IPS-20b (cell line): ENCODE measurements around the gene F7.

Source experiments
- H3K27ac ChIP-seq: one replicate; pipeline ENCODE4 v1.5.1; 2013; ENCODE audit warnings: low read length
- H3K27me3 ChIP-seq: 2 replicates; pipeline ENCODE4 v1.6.1; 2013; ENCODE audit warnings: mild to moderate bottlenecking, low read length, inconsistent platforms; ENCODE audit not compliant: insufficient read depth
- H3K36me3 ChIP-seq: 2 replicates; pipeline ENCODE4 v1.6.1; 2013; ENCODE audit warnings: low read depth, mild to moderate bottlenecking, inconsistent platforms, low read length, moderate library complexity; ENCODE audit not compliant: insufficient read depth
- H3K4me1 ChIP-seq: 2 replicates; pipeline ENCODE4 v1.6.1; 2013; ENCODE audit warnings: mild to moderate bottlenecking, control low read depth, inconsistent platforms, low read length, moderate library complexity; ENCODE audit not compliant: insufficient read depth
- H3K4me3 ChIP-seq: 2 replicates; pipeline ENCODE4 v1.5.1; 2013; ENCODE audit warnings: mild to moderate bottlenecking, low read length, inconsistent platforms
- H3K9ac ChIP-seq: 2 replicates; pipeline ENCODE4 v1.6.1; 2013; ENCODE audit warnings: low read depth, mild to moderate bottlenecking, inconsistent platforms, low read length, moderate library complexity
- H3K9me3 ChIP-seq: 2 replicates; pipeline ENCODE4 v1.6.1; 2013; ENCODE audit warnings: mild to moderate bottlenecking, low read depth, low read length, inconsistent platforms; ENCODE audit not compliant: insufficient read depth

F7 gene

DNA sequence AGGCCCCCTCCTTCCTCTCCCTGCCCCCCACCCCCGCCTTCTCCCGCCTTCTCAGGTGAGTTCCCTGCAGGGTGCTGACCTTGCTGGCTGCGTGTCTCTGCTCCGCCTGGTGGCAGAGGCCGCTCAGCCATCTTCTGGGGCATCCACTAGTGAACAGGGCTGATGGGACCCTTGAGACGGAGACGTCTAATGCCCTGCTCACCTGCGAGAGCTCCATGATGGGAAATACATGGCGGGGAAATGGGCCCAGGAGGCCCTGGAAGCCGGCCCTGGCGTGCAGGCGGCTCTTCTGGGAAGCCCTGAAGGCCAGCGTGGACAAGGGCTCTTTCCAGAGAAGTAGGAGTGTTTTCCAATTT is 15.2 kb upstream of the F7 start:
- H3K27ac ChIP-seq, result no peak overlapping the region
- peaks cover 8% of the 10 kb centered on the region; the same call in 1 of the 2 replicates for H3K4me1 ChIP-seq
- H3K9ac ChIP-seq, result no peak overlapping the region

DNA sequence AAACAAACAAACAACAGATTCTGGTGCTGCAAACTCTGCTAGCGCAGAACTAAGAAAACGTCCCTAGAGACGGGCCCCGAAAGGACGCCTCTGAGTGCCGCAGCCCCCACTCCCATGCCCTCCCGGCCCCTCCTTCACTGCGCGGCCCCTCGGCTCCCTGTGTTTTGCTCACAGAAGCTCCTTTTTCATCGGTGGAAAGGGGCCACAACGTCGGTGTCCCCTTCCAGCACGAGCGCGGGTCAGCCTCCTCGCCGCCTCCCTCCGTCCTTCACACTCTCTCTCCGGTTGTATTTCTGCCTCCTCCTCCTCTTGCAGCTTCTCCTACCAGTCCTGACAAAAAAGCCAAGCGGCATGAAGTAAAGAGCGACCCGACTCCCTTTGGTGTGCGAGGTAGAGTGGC is 14.8 kb upstream of the F7 start:
- Histone ChIP-seq H3K9ac (no peak overlapping the region), H3K4me1 (peaks cover 8% of the 10 kb centered on the region; the same call in 1 of the 2 replicates), H3K27me3 (no peaks in the 10 kb centered on the region), H3K9me3 (no peaks in the 10 kb centered on the region), H3K4me3 (no peak overlapping the region), H3K36me3 (0 out of 2 replicates have a peak, but pooled peaks cover 5% of the 10 kb centered on the region), H3K27ac (no peak overlapping the region)

More for the DNA sequence above, 15.2 kb upstream of the F7 start:
- Histone ChIP-seq H3K4me3 (no peak overlapping the region), H3K36me3 (0 out of 2 replicates have a peak, but pooled peaks cover 5% of the 10 kb centered on the region), H3K9me3 (no peaks in the 10 kb centered on the region), H3K27me3 (no peaks in the 10 kb centered on the region)

DNA sequence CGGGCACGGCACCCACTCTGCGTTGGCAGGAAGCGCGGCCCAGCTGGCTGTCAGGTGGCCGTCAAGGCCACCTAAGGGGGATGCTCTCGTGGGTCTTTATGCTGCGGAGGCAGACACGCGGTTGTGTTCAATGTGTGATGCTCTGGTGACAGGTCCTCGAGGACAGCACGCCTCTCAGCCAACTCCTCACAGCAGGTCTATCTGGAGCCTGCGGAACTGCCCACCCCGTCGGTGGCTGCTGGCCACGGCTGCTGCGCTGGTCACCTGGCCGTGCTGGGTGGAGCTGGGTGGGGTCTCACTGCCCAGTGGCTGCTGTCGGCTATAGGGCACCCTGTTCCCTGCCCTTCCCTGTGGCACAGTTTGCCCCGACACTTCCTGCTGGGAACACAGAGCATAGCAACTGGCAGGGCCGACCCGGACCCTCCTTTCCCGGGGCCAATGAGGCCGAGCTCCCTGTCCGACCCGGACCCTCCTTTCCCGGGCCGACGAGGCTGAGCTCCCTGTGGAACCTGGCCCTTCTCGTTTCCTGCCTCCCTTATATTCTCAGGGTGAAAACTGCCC is 14.3 kb upstream of the F7 start:
- Histone ChIP-seq H3K36me3 (0 out of 2 replicates have a peak, but pooled peaks cover 5% of the 10 kb centered on the region), H3K27me3 (no peaks in the 10 kb centered on the region), H3K9ac (no peak overlapping the region)

GRCh38 chr13:113091891-113092775 is 13.5 kb upstream of the F7 start:
- no peaks in the 10 kb centered on the region for H3K27me3 ChIP-seq
- H3K4me3 ChIP-seq, result no peak overlapping the region
- peaks cover 8% of the 10 kb centered on the region; the same call in 1 of the 2 replicates for H3K4me1 ChIP-seq
- no peaks in the 10 kb centered on the region for H3K9me3 ChIP-seq
- H3K27ac ChIP-seq, result no peak overlapping the region
- no peak overlapping the region for H3K9ac ChIP-seq
- 0 out of 2 replicates have a peak, but pooled peaks cover 3% of the 10 kb centered on the region for H3K36me3 ChIP-seq

More for the DNA sequence above, 14.3 kb upstream of the F7 start:
- H3K4me1 ChIP-seq, result peaks cover 8% of the 10 kb centered on the region; the same call in 1 of the 2 replicates
- no peak overlapping the region for H3K27ac ChIP-seq
- H3K9me3 ChIP-seq, result no peaks in the 10 kb centered on the region
- no peak overlapping the region for H3K4me3 ChIP-seq

- Histone ChIP-seq H3K4me3 (no peak overlapping the region), H3K4me1 (peaks cover 8% of the 10 kb centered on the region; the same call in 1 of the 2 replicates), H3K9ac (no peak overlapping the region), H3K27ac (no peak overlapping the region), H3K36me3 (no peaks in the 10 kb centered on the region), H3K27me3 (no peaks in the 10 kb centered on the region), H3K9me3 (no peaks in the 10 kb centered on the region)
These were observed 12.6 kb upstream of the F7 start for GRCh38 chr13:113092776-113093579.

- Histone ChIP-seq H3K27me3 (no peaks in the 10 kb centered on the region), H3K27ac (no peak overlapping the region), H3K4me1 (peaks cover 8% of the 10 kb centered on the region; the same call in 1 of the 2 replicates), H3K9ac (no peak overlapping the region), H3K4me3 (no peak overlapping the region), H3K36me3 (no peaks in the 10 kb centered on the region), H3K9me3 (no peaks in the 10 kb centered on the region)
These were observed 11.8 kb upstream of the F7 start for GRCh38 chr13:113093580-113094409.

- Histone ChIP-seq H3K4me3 (no peak overlapping the region), H3K9ac (no peak overlapping the region), H3K27me3 (no peaks in the 10 kb centered on the region), H3K4me1 (peaks cover 7% of the 10 kb centered on the region; the same call in 1 of the 2 replicates), H3K27ac (no peak overlapping the region), H3K9me3 (no peaks in the 10 kb centered on the region), H3K36me3 (no peaks in the 10 kb centered on the region)
These were observed 11.2 kb upstream of the F7 start for GRCh38 chr13:113094410-113094800.

GRCh38 chr13:113095146-113096051 is 10.2 kb upstream of the F7 start:
- no peaks in the 10 kb centered on the region for H3K9me3 ChIP-seq
- no peak overlapping the region for H3K9ac ChIP-seq
- H3K36me3 ChIP-seq, result no peaks in the 10 kb centered on the region
- H3K4me3 ChIP-seq, result no peak overlapping the region
- no peaks in the 10 kb centered on the region for H3K27me3 ChIP-seq
- no peaks in the 10 kb centered on the region for H3K4me1 ChIP-seq
- no peak overlapping the region for H3K27ac ChIP-seq

GRCh38 chr13:113096052-113096744 is 9.4 kb upstream of the F7 start:
- H3K4me3 ChIP-seq, result no peak overlapping the region
- H3K27me3 ChIP-seq, result no peaks in the 10 kb centered on the region
- no peaks in the 10 kb centered on the region for H3K36me3 ChIP-seq
- no peaks in the 10 kb centered on the region for H3K9me3 ChIP-seq
- no peaks in the 10 kb centered on the region for H3K4me1 ChIP-seq
- H3K27ac ChIP-seq, result no peak overlapping the region
- no peak overlapping the region for H3K9ac ChIP-seq

- Histone ChIP-seq H3K4me3 (no peak overlapping the region), H3K9me3 (no peaks in the 10 kb centered on the region), H3K4me1 (no peaks in the 10 kb centered on the region), H3K9ac (no peak overlapping the region), H3K27ac (no peak overlapping the region), H3K27me3 (no peaks in the 10 kb centered on the region), H3K36me3 (no peaks in the 10 kb centered on the region)
These were observed 8.8 kb upstream of the F7 start for GRCh38 chr13:113096745-113097305.
